GM23338 (cell line): ENCODE results near the gene GRIN2C. TPM values are rescaled to one million over a fixed set of nuclear protein-coding genes. Genes with fewer than 3 reads are reported as not detected.

Experiments
- ATAC-seq: fragments of 200-7000 bp; cut with Tn5 transposase; 3 replicates; pipeline ENCODE4 v1.9.1; 2020
- DNase-seq: peaks from one replicate; pipeline ENCODE4 v3.0.0-alpha.2; 2015; ENCODE audit warnings: low spot score
- H2AFZ ChIP-seq: fragments of 200-600 bp; sonication (generic); 2 replicates; pipeline ENCODE4 v1.8.0; 2016; ENCODE audit warnings: antibody characterized with exemption, mild to moderate bottlenecking, moderate library complexity
- H3F3A ChIP-seq: fragments of 200-600 bp; sonication (generic); replicated peaks from 2 replicates; pipeline ENCODE4 v1.8.0; 2017; ENCODE audit warnings: antibody characterized with exemption, mixed run types, low read depth
- H3K27ac ChIP-seq: fragments of 200-600 bp; sonication (generic); 2 replicates; pipeline ENCODE4 v1.6.1; 2016; ENCODE audit warnings: low read depth
- H3K27me3 ChIP-seq: fragments of 200-600 bp; sonication (generic); 2 replicates; pipeline ENCODE4 v1.8.0; 2016; ENCODE audit warnings: mild to moderate bottlenecking, mixed run types, moderate library complexity; ENCODE audit not compliant: insufficient read depth
- H3K36me3 ChIP-seq: fragments of 200-600 bp; sonication (generic); 2 replicates; pipeline ENCODE4 v1.8.0; 2016; ENCODE audit warnings: mild to moderate bottlenecking; ENCODE audit not compliant: insufficient read depth
- H3K4me1 ChIP-seq: fragments of 200-600 bp; sonication (generic); 2 replicates; pipeline ENCODE4 v1.8.0; 2016; ENCODE audit warnings: mild to moderate bottlenecking, moderate library complexity; ENCODE audit not compliant: insufficient read depth
- H3K4me2 ChIP-seq: fragments of 200-600 bp; sonication (generic); 2 replicates; pipeline ENCODE4 v1.7.1; 2017; ENCODE audit warnings: mixed run types
- H3K4me3 ChIP-seq: fragments of 200-600 bp; sonication (generic); 2 replicates; pipeline ENCODE4 v1.6.1; 2016; ENCODE audit warnings: mixed run types
- H3K79me2 ChIP-seq: fragments of 200-600 bp; sonication (generic); replicated peaks from 2 replicates; pipeline ENCODE4 v1.8.0; 2017; ENCODE audit warnings: mild to moderate bottlenecking; ENCODE audit not compliant: insufficient read depth
- H3K9me2 ChIP-seq: fragments of 200-600 bp; sonication (generic); 2 replicates; pipeline ENCODE4 v1.8.0; 2017; ENCODE audit not compliant: insufficient read depth
- H4K20me1 ChIP-seq: fragments of 200-600 bp; sonication (generic); replicated peaks from 2 replicates; pipeline ENCODE4 v1.8.0; 2017; ENCODE audit warnings: mild to moderate bottlenecking; ENCODE audit not compliant: insufficient read depth
- H3K27ac Mint-ChIP-seq: 2 replicates; pipeline ENCODE4 v1.8.0; 2020; ENCODE audit warnings: inconsistent platforms, mild to moderate bottlenecking, moderate library complexity, mixed read lengths
- H3K27me3 Mint-ChIP-seq: 3 replicates; pipeline ENCODE4 v1.8.0; 2022; ENCODE audit warnings: low read depth, mild to moderate bottlenecking, moderate library complexity, mixed read lengths, inconsistent platforms; ENCODE audit not compliant: insufficient read depth, poor library complexity
- H3K36me3 Mint-ChIP-seq: 3 replicates; pipeline ENCODE4 v1.8.0; 2021; ENCODE audit warnings: low read depth, mild to moderate bottlenecking, inconsistent platforms, moderate library complexity, mixed read lengths
- H3K4me1 Mint-ChIP-seq: 3 replicates; pipeline ENCODE4 v1.8.0; 2020; ENCODE audit warnings: mild to moderate bottlenecking, inconsistent platforms, mixed read lengths
- H3K4me3 Mint-ChIP-seq: 3 replicates; pipeline ENCODE4 v1.8.0; 2021; ENCODE audit warnings: moderate library complexity, mild to moderate bottlenecking, inconsistent platforms, mixed read lengths
- H3K9me3 Mint-ChIP-seq: 3 replicates; pipeline ENCODE4 v1.8.0; 2020; ENCODE audit warnings: moderate library complexity, mild to moderate bottlenecking, inconsistent platforms, mixed read lengths
- CREB1 ChIP-seq: fragments of 250-450 bp; sonication (Bioruptor Pico); IDR thresholded peaks from 2 replicates; pipeline ENCODE4 v1.5.0; 2020; ENCODE audit warnings: low read depth, mild to moderate bottlenecking, moderate library complexity
- EZH2 ChIP-seq: fragments of 200-600 bp; sonication (generic); IDR thresholded peaks from one replicate; pipeline ENCODE4 v1.8.0; 2017; ENCODE audit warnings: antibody characterized with exemption, mild to moderate bottlenecking, low read depth; ENCODE audit not compliant: unreplicated experiment
- EZH2phosphoT487 ChIP-seq: fragments of 200-600 bp; sonication (generic); IDR thresholded peaks from one replicate; pipeline ENCODE4 v1.8.1; 2018; ENCODE audit warnings: antibody characterized with exemption; ENCODE audit not compliant: unreplicated experiment
- JUNB ChIP-seq: IDR thresholded peaks from one replicate; pipeline ENCODE4 v1.6.1; 2016; ENCODE audit warnings: antibody characterized with exemption; ENCODE audit not compliant: unreplicated experiment
- NANOG ChIP-seq: IDR thresholded peaks from 2 replicates; pipeline ENCODE4 v1.6.1; 2016; ENCODE audit warnings: antibody characterized with exemption, borderline replicate concordance
- POLR2AphosphoS5 ChIP-seq: IDR thresholded peaks from 2 replicates; pipeline ENCODE4 v1.6.1; 2016; ENCODE audit warnings: antibody characterized with exemption, low read depth
- STAT1 ChIP-seq: IDR thresholded peaks from one replicate; pipeline ENCODE4 v1.6.1; 2016; ENCODE audit warnings: antibody characterized with exemption; ENCODE audit not compliant: unreplicated experiment
- ZNF114 ChIP-seq: fragments of 250-450 bp; sonication (Bioruptor Pico); IDR thresholded peaks from 2 replicates; pipeline ENCODE4 v1.5.0; 2020; ENCODE audit warnings: mild to moderate bottlenecking, moderate library complexity
- ZNF331 ChIP-seq: fragments of 250-450 bp; sonication (Bioruptor Pico); IDR thresholded peaks from 2 replicates; pipeline ENCODE4 v1.5.0; 2020; ENCODE audit warnings: low read depth, mild to moderate bottlenecking, moderate library complexity
- polyA plus RNA-seq: library from polyadenylated mRNA; unstranded; fragments of >200 nt; fragmentation: Nextera tagmentation; extraction: Ambion mirVana; gene quantifications from 2 replicates; pipeline ENCODE4 v1.2.1, GENCODE V29; 2016
- total RNA-seq: library from RNA; depleted of rRNA; stranded (reverse); fragments of >200 nt; shearing (Covaris generic); gene quantifications from 2 replicates; pipeline ENCODE4 v1.2.3, GENCODE V29; 2014
- TF ChIP-seq, protein P1 (sequence below), 2 experiments: fragments of 200-600 bp in 1 of 2; sonication (generic) in 1 of 2; conservative IDR thresholded peaks; 2 replicates each; pipeline versions ENCODE4 v1.5.1 to v1.6.1; 2016 to 2017; ENCODE audit warnings: antibody characterized with exemption in 2 of 2, low read depth in 2 of 2, mild to moderate bottlenecking in 2 of 2, moderate library complexity in 1 of 2
- TF ChIP-seq, protein P2 (sequence below): IDR thresholded peaks from 2 replicates; pipeline ENCODE4 v1.6.1; 2016; ENCODE audit warnings: antibody characterized with exemption
- TF ChIP-seq, protein P3 (sequence below): IDR thresholded peaks from one replicate; pipeline ENCODE4 v1.6.1; 2018; ENCODE audit warnings: antibody characterized with exemption; ENCODE audit not compliant: unreplicated experiment
- TF ChIP-seq, protein P4 (sequence below): fragments of 250-450 bp; sonication (Bioruptor Pico); IDR thresholded peaks from 2 replicates; pipeline ENCODE4 v1.5.0; 2020; ENCODE audit warnings: mild to moderate bottlenecking, moderate library complexity

The GRIN2C gene
- total and polyA plus RNA-seq, 2 experiments from 2014 or later: 0.10 to 0.19 TPM

DNA sequence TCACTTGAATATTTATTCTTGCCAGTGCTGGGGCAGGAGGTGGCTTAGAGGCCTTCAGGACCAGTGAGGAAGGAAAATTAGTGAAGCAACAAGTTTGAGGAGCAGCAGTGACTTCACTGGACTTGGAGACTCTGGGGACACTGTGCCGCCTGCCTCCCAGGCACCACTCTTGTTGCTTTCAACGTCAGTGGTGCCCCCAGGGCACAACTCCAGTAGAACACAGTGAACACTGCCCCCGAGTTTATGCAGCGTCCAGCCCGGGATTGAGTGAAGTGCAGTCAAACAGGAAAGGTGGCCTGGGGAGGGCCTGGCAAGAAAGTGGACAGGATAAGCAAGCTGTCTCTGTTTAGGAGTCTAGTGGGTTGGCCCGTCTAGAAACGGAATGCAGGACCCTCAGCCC, 59.2 kb downstream of the GRIN2C start:
- no peak overlapping the region for H3K4me3 Mint-ChIP-seq
- H3K27ac Mint-ChIP-seq: no peak overlapping the region
- ATAC-seq (no peak), DNase-seq (no peak)
- H3K4me1 Mint-ChIP-seq: no peaks in the 10 kb centered on the region
- H3K79me2 ChIP-seq: no peaks in the 10 kb centered on the region
- H3K9me3 Mint-ChIP-seq: no peaks in the 10 kb centered on the region
- no peak overlapping the region for H3K4me3 ChIP-seq
- no peaks in the 10 kb centered on the region for H3F3A ChIP-seq
- peaks cover 32% of the 10 kb centered on the region for H3K36me3 Mint-ChIP-seq
- H3K36me3 ChIP-seq: peaks cover 3% of the 10 kb centered on the region; the same call in 1 of the 2 replicates
- H3K27me3 Mint-ChIP-seq: peaks cover 6% of the 10 kb centered on the region
- H4K20me1 ChIP-seq: peaks cover 12% of the 10 kb centered on the region
- no peaks in the 10 kb centered on the region for H3K9me2 ChIP-seq
- no peak overlapping the region for H2AFZ ChIP-seq
- no peaks in the 10 kb centered on the region for H3K27me3 ChIP-seq
- no peak for TF ChIP-seq NANOG
- TF ChIP-seq, protein P1, sequence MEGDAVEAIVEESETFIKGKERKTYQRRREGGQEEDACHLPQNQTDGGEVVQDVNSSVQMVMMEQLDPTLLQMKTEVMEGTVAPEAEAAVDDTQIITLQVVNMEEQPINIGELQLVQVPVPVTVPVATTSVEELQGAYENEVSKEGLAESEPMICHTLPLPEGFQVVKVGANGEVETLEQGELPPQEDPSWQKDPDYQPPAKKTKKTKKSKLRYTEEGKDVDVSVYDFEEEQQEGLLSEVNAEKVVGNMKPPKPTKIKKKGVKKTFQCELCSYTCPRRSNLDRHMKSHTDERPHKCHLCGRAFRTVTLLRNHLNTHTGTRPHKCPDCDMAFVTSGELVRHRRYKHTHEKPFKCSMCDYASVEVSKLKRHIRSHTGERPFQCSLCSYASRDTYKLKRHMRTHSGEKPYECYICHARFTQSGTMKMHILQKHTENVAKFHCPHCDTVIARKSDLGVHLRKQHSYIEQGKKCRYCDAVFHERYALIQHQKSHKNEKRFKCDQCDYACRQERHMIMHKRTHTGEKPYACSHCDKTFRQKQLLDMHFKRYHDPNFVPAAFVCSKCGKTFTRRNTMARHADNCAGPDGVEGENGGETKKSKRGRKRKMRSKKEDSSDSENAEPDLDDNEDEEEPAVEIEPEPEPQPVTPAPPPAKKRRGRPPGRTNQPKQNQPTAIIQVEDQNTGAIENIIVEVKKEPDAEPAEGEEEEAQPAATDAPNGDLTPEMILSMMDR (conservative IDR thresholded peaks at IDR 0.05; ENCODE audit: low read depth in 2 of 2): no peak
- TF ChIP-seq EZH2: no peak
- no peak for TF ChIP-seq EZH2phosphoT487
- TF ChIP-seq ZNF331 (CRISPR knock-in tag): no peak
- no peak for TF ChIP-seq STAT1
- no peak for TF ChIP-seq POLR2AphosphoS5
- TF ChIP-seq ZNF114 (CRISPR knock-in tag): no peak
- TF ChIP-seq, protein P2, sequence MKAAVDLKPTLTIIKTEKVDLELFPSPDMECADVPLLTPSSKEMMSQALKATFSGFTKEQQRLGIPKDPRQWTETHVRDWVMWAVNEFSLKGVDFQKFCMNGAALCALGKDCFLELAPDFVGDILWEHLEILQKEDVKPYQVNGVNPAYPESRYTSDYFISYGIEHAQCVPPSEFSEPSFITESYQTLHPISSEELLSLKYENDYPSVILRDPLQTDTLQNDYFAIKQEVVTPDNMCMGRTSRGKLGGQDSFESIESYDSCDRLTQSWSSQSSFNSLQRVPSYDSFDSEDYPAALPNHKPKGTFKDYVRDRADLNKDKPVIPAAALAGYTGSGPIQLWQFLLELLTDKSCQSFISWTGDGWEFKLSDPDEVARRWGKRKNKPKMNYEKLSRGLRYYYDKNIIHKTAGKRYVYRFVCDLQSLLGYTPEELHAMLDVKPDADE: no peak
- no peak for TF ChIP-seq JUNB
- TF ChIP-seq CREB1 (CRISPR knock-in tag): no peak
- TF ChIP-seq, protein P3, sequence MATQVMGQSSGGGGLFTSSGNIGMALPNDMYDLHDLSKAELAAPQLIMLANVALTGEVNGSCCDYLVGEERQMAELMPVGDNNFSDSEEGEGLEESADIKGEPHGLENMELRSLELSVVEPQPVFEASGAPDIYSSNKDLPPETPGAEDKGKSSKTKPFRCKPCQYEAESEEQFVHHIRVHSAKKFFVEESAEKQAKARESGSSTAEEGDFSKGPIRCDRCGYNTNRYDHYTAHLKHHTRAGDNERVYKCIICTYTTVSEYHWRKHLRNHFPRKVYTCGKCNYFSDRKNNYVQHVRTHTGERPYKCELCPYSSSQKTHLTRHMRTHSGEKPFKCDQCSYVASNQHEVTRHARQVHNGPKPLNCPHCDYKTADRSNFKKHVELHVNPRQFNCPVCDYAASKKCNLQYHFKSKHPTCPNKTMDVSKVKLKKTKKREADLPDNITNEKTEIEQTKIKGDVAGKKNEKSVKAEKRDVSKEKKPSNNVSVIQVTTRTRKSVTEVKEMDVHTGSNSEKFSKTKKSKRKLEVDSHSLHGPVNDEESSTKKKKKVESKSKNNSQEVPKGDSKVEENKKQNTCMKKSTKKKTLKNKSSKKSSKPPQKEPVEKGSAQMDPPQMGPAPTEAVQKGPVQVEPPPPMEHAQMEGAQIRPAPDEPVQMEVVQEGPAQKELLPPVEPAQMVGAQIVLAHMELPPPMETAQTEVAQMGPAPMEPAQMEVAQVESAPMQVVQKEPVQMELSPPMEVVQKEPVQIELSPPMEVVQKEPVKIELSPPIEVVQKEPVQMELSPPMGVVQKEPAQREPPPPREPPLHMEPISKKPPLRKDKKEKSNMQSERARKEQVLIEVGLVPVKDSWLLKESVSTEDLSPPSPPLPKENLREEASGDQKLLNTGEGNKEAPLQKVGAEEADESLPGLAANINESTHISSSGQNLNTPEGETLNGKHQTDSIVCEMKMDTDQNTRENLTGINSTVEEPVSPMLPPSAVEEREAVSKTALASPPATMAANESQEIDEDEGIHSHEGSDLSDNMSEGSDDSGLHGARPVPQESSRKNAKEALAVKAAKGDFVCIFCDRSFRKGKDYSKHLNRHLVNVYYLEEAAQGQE: no peak
- TF ChIP-seq, protein P4, sequence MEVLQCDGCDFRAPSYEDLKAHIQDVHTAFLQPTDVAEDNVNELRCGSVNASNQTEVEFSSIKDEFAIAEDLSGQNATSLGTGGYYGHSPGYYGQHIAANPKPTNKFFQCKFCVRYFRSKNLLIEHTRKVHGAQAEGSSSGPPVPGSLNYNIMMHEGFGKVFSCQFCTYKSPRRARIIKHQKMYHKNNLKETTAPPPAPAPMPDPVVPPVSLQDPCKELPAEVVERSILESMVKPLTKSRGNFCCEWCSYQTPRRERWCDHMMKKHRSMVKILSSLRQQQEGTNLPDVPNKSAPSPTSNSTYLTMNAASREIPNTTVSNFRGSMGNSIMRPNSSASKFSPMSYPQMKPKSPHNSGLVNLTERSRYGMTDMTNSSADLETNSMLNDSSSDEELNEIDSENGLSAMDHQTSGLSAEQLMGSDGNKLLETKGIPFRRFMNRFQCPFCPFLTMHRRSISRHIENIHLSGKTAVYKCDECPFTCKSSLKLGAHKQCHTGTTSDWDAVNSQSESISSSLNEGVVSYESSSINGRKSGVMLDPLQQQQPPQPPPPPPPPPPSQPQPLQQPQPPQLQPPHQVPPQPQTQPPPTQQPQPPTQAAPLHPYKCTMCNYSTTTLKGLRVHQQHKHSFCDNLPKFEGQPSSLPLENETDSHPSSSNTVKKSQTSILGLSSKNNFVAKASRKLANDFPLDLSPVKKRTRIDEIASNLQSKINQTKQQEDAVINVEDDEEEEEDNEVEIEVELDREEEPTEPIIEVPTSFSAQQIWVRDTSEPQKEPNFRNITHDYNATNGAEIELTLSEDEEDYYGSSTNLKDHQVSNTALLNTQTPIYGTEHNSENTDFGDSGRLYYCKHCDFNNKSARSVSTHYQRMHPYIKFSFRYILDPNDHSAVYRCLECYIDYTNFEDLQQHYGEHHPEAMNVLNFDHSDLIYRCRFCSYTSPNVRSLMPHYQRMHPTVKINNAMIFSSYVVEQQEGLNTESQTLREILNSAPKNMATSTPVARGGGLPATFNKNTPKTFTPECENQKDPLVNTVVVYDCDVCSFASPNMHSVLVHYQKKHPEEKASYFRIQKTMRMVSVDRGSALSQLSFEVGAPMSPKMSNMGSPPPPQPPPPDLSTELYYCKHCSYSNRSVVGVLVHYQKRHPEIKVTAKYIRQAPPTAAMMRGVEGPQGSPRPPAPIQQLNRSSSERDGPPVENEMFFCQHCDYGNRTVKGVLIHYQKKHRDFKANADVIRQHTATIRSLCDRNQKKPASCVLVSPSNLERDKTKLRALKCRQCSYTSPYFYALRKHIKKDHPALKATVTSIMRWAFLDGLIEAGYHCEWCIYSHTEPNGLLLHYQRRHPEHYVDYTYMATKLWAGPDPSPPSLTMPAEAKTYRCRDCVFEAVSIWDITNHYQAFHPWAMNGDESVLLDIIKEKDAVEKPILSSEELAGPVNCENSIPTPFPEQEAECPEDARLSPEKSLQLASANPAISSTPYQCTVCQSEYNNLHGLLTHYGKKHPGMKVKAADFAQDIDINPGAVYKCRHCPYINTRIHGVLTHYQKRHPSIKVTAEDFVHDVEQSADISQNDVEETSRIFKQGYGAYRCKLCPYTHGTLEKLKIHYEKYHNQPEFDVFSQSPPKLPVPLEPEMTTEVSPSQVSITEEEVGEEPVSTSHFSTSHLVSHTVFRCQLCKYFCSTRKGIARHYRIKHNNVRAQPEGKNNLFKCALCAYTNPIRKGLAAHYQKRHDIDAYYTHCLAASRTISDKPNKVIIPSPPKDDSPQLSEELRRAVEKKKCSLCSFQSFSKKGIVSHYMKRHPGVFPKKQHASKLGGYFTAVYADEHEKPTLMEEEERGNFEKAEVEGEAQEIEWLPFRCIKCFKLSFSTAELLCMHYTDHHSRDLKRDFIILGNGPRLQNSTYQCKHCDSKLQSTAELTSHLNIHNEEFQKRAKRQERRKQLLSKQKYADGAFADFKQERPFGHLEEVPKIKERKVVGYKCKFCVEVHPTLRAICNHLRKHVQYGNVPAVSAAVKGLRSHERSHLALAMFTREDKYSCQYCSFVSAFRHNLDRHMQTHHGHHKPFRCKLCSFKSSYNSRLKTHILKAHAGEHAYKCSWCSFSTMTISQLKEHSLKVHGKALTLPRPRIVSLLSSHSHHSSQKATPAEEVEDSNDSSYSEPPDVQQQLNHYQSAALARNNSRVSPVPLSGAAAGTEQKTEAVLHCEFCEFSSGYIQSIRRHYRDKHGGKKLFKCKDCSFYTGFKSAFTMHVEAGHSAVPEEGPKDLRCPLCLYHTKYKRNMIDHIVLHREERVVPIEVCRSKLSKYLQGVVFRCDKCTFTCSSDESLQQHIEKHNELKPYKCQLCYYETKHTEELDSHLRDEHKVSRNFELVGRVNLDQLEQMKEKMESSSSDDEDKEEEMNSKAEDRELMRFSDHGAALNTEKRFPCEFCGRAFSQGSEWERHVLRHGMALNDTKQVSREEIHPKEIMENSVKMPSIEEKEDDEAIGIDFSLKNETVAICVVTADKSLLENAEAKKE (CRISPR knock-in tag): no peak
- no peaks in the 10 kb centered on the region for H3K4me1 ChIP-seq
- H3K27ac ChIP-seq: no peak overlapping the region
- no peak overlapping the region for H3K4me2 ChIP-seq
